GM19351 (cell line): ENCODE data around the gene PACSIN2.
"Not testable (repeated sequence)": the region's sequence is repeated elsewhere in the genome, so short reads cannot be mapped to it uniquely, and the experiment has no call there.

Experiments
- ATAC-seq: cut with Tn5 transposase; IDR thresholded peaks from one replicate; pipeline ENCODE4 v1.9.1; 2021; ENCODE audit warnings: mild to moderate bottlenecking, moderate library complexity; ENCODE audit not compliant: unreplicated experiment

Gene PACSIN2

GRCh38 chr22:42947211-42947990, 67.5 kb downstream of the PACSIN2 start:
- ATAC-seq = no peak

DNA sequence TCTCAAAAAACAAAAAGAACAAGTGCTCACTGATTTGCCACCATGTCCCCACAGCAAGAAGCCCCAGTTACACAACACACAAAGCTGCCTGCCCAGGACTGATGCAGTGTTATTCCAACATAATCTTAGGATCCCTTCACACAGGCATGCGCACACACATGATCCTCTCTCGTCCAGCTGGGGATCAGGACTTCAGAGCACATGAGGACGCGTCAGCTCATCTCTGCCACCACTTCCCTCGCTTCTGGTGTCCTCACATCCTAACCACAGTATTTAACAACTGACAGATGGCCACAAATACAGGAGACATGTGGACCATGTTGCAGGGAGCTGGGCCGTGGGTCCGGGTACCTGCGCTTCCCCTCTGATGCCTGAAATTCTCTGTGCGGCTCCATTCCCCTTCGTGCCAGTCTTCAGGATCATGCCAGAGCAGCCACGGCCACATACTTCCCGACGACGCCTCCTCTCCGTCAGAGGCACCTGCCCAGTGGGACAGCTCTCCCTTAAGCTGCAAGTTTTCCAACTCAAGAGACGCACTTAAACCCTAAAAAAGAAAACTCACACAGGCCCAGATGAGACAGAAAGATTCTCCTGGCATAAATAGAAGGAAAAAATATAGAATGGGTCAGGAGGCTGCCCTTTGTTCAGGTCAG, 68.3 kb downstream of the PACSIN2 start:
- no peak for ATAC-seq

GRCh38 chr22:42945736-42946135, 69.2 kb downstream of the PACSIN2 start:
- no peak for ATAC-seq

DNA sequence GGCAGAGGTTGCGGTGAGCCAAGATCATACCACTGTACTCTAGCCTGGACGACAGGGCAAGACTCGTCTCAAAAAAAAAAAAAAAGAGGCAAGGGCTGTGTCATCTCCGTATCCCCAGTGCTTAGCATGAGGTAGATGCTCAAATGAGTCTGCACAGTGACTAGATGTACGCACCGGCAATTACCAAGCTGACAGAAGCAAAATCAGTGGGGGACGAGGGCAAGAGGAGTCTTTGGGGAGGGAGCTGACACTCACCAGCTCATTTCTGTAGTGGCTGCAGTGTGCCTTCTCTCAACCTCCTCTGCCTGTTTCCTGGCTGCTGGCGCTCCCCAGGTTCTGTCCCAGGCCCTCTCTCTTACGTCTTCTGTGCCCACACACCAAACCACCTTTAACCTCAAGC, 69.9 kb downstream of the PACSIN2 start:
- no peak for ATAC-seq

DNA sequence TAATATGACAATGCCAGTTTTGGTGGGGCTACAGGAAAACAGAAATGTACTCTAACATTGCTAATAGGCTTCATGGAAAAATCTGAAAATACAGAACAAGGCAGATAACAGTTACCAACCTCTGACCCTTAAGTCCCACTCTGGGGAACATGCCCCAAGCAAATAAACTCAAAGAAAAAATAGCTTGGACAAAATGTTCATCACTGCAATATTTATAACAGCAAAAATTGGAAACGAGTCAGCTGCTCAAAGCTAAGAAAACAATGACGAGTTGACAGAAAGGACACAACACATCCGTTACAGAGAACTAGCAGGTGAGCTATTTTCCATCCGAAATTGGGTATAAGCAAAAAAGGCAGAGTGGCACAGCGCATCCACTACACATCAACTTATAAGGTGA, 70.5 kb downstream of the PACSIN2 start:
- no peak for ATAC-seq

- no peak for ATAC-seq
Measured at GRCh38 chr22:42943981-42944380, 71.0 kb downstream of the PACSIN2 start.

DNA sequence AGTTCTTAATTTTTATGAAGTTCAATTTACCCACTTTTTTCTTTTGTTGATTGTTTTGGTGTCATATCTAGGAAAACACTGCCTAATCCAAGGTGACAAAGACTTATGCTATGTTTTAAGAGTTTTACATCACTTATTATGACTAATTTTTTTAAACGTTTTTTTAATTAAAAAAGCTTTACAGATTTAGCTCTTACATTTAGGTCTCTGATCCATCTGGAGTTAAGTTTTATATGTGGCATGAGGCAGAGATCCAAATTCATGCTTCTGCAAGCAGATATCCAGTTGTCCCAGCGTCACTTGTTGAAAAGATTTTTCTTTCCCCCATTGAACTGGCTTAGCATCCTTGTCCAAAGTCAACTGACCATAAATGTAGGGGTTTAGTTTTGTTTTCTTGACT, 72.6 kb downstream of the PACSIN2 start:
- no peak for ATAC-seq

- no peak for ATAC-seq
Measured at GRCh38 chr22:42939941-42940653, 74.9 kb downstream of the PACSIN2 start.

GRCh38 chr22:42939451-42939881, 75.5 kb downstream of the PACSIN2 start:
- no peak for ATAC-seq

DNA sequence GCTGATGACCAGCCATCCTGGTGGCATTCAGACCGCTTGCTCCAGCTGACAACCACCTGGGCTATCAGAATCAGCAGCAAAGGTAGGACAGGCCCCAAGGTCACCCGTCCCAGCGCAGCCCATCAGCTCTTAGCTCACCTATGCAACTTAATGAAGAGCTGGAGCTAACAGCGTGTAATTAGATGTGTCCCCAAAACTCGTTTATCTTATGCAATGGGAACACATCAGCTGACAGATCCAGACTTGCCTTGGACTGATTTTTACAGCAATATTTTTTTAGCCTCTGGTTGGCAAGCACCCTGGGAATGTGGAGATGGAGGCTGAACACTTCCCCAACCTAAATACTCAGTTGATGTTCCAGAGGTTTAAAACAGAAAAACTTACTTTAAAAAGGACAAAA, 76.0 kb downstream of the PACSIN2 start:
- ATAC-seq = no peak

DNA sequence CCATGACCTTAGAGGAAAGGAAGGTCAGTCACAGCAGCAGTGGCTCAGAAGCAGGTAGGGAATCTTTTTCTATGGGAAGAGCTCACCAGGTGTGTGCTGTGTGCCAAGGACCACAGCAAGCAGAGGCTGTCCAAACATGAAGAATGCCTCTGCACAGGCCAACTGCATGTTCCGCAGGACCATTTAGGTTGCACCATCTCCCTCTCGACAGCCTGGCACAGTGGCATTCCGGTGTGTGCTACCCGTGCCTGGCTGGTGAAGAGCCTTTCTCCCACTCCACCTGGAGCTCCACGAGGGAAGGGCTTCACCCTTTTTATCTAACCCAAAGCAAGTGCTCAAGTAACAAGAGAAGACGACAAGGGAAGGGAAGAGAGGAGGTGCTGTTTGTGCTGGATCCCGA, 76.5 kb downstream of the PACSIN2 start:
- no peak for ATAC-seq

- no peak for ATAC-seq
Measured at GRCh38 chr22:42937164-42937843, 77.6 kb downstream of the PACSIN2 start.

DNA sequence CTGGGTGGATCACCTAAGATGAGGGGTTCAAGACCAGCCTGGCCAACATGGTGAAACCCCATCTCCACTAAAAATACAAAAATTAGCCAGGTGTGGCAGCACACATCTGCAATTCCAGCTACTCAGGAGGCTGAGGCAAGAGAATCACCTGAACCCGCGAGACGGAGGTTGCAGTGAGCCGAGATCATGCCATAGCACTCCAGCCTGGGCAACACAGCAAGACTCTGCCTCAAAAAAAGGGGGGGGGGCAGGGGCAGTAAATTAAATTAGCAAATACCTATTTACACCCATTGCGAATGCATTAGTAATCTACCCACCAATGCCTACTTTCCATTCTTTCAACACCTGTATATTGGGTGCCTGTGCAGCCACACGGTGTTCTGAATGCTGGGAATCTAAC, 78.3 kb downstream of the PACSIN2 start:
- ATAC-seq = not testable (repeated sequence)

DNA sequence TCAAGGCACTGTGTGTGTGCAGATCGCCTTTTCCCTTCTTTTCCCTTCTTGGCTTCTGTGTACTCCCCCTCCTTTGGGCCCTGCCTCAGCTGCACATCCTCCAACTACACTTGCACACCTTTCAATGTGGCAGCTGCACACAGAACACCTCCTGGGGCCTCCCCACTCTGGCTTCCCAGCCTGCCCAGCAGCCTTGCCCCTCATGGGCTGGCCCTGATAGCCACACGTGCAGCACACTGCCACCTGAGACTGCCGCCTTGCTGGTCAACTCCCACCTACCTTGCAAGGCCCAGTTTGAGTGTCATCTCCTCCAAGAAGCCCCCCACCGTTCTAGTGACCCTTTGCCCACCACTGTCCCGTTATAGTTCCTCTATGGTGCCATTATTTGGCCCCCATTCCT, 80.6 kb downstream of the PACSIN2 start:
- ATAC-seq = no peak

DNA sequence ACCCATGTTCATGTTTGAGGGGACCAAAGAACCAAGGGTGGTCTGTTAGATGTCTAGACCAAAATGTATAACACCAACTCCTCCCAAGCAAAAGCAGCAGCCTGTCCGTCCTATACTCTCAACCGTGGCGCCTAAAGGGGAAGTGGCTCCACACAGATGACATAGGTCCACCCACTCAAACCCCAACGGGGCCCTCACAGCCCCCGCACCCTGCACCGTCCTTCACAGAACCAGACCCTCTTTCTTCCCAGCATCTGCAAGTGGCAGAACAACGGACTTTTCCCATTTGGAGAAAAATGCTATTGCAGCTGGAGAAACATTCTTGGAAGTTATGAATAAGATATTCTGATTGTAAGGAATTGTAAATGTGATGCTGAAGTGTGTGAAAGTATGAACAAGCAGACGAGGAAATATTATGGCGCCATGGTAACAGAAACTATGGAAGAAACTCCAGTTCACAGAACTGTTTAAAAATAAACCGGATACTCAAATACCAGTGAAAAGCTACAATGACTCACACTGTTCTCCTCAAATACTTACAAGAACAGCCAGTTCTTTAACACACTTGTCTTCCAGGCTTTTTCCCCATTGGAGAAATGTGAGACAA, 81.4 kb downstream of the PACSIN2 start:
- peak; percentile 52 for ATAC-seq

DNA sequence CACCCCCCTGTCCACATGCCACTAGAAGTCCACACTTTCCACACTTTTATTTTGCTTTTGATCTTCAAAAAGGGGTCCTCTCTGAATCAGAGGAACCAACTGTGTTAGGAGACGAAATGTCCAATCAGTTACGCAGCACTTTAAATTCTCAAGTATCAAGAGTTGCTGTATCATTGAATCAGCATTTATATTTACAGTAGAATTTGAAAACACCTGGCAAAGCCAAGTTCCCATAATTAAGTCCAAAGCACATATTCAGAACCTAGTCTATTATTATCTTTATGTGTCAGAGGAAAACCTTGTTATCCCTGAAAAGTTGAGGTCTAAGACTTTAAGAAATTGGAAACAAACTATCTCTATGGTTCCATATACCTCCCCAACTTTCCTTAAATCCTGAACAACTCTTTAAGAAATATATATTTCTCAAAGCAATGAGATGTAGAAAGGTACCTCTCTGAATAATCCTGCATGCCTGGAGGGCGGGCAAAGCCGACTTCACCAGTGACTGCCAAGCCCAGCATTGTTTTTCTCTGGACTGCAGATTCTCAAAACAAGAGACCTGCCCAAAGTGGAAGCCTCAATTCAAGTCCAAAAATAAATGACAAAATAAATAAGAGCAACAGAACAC, 82.0 kb downstream of the PACSIN2 start:
- no peak for ATAC-seq

GRCh38 chr22:42932197-42932519, 82.8 kb downstream of the PACSIN2 start:
- no peak for ATAC-seq

DNA sequence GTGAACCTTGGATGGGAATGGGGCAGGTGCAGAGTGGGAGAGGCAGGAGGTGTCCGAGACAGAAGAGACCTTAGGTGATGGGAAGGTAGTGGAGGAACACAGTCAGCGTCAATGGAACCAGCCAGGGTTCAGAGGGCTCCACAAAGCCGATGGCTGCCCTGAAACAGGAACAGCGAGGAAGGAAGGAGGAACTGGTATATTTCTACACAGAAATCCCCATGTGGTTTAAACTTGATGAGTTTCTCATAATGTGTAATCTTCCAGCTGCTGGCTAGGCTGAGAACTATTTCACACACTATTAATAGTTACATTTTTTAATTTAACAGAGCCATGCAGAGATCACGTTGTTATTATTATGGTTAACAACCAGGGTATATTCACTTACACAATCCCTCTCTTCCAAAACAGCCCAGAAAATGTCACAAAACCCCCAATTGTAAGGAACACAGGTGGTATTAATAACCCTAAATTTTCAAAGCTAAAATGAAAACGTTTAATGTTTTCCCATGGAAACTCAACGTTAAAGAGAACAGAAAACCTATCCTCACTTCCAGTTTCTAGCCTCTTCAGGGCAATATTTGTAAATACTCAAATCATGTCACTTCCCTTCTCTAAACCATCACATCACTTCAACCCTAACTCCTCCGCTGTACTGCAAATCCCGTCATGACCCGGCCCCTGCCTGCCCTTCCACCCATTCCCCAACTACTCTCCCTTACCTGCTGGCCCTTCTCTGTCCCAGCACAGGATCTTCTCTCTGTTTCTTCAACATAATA, 83.3 kb downstream of the PACSIN2 start:
- ATAC-seq = peak; percentile 42

- no peak for ATAC-seq
Measured at GRCh38 chr22:42930810-42931420, 84.0 kb downstream of the PACSIN2 start.

DNA sequence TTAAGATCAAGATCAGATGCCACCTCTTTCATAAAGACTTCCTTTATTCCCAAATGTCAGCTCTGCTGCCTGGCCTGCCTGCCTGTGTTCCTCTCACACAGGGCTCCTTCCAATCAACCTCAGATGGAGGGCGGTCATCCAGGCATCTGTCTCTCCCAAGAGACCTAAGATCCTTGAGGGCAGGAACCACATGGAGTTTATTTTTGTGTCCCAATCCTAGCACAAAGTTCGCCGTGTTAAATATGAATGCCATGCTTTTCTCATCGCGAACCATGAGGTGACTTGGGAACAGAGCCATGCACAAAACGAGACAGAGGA, 85.2 kb downstream of the PACSIN2 start:
- ATAC-seq = no peak
